K562 (cell line): ENCODE results near the gene NREP. TPM values are rescaled to one million over a fixed set of nuclear protein-coding genes. Genes with fewer than 3 reads are reported as not detected.

Experiments used
- ATAC-seq: fragments of 200-7000 bp; cut with Tn5 transposase; 3 replicates; pipeline ENCODE4 v1.9.1; 2020; ENCODE audit warnings: moderate library complexity
- BruUV-seq: library from RNA; stranded (reverse); fragments of 400-500 nt; replicated peaks from 2 replicates; lab custom pipeline; 2021; lab: Mats Ljungman, UMichigan
- CTCF ChIA-PET: fragments of 300-600 bp; formaldehyde crosslinking; extraction: SDS; loops from one replicate; lab custom pipeline; 2021; ENCODE audit warnings: low intra/inter-chr PET ratio; lab: Yijun Ruan, JAX
- POLR2A ChIA-PET: fragments of 300-600, 350-650 bp; sonication (Branson Sonifier 250); formaldehyde crosslinking; extraction: SDS; loops from one replicate; lab custom pipeline; 2021; ENCODE audit warnings: antibody characterized with exemption, inconsistent platforms; lab: Yijun Ruan, JAX
- DNase-seq, 4 experiments: peaks; one replicate each; pipeline versions ENCODE4 v3.0.0 to v3.0.0-alpha.2; 2011 to 2018; ENCODE audit warnings: low spot score in 3 of 4, mixed read lengths in 3 of 4; ENCODE audit errors: extremely low read depth in 1 of 4
- FAIRE-seq: peaks from 2 replicates; lab custom pipeline; 2011; peaks lifted over from hg19 to GRCh38; lab: Jason Lieb, UNC
- H2AFZ ChIP-seq: 2 replicates; pipeline ENCODE4 v1.6.0; 2011; ENCODE audit warnings: low read depth, low read length, control low read depth, inconsistent platforms
- H3K27ac ChIP-seq: fragments of 200-600 bp; 3 replicates; pipeline ENCODE4 v1.8.0; 2011; ENCODE audit warnings: low read depth, mild to moderate bottlenecking, control low read depth, inconsistent platforms, low read length, moderate library complexity, mixed read lengths; ENCODE audit errors: extremely low read depth
- H3K27me3 ChIP-seq, 2 experiments: fragments of 300-600 bp in 1 of 2; 2 replicates in 1 of 2; 3 replicates in 1 of 2; pipeline versions ENCODE4 v1.6.0 to v1.8.0; 2011; ENCODE audit warnings: inconsistent platforms in 2 of 2, low read length in 2 of 2, mild to moderate bottlenecking in 1 of 2, mixed read lengths in 1 of 2, moderate library complexity in 1 of 2; ENCODE audit not compliant: control insufficient read depth in 2 of 2, insufficient read depth in 2 of 2
- H3K36me3 ChIP-seq: fragments of 300-600 bp; 3 replicates; pipeline ENCODE4 v1.8.0; 2011; ENCODE audit warnings: mild to moderate bottlenecking, low read length, inconsistent platforms; ENCODE audit not compliant: control insufficient read depth, insufficient read depth
- H3K4me1 ChIP-seq, 2 experiments: fragments of 200-600 bp in 1 of 2; replicated peaks in 1 of 2; 2 replicates in 1 of 2; 3 replicates in 1 of 2; pipeline versions ENCODE4 v1.5.1 to v1.8.0; 2011; ENCODE audit warnings: inconsistent platforms in 2 of 2, low read length in 2 of 2, mild to moderate bottlenecking in 1 of 2, mixed read lengths in 1 of 2, moderate library complexity in 1 of 2; ENCODE audit not compliant: control insufficient read depth in 2 of 2, insufficient read depth in 2 of 2
- H3K4me2 ChIP-seq: 2 replicates; pipeline ENCODE4 v1.6.1; 2011; ENCODE audit warnings: low read length, control low read depth, inconsistent platforms, mixed read lengths; ENCODE audit not compliant: insufficient read depth
- H3K4me3 ChIP-seq: fragments of 200-600 bp; sonication (generic), shearing (Covaris generic); 2 replicates; pipeline ENCODE4 v1.5.1; 2016; ENCODE audit warnings: control low read depth, inconsistent platforms
- H3K79me2 ChIP-seq: fragments of 200-600 bp; 3 replicates; pipeline ENCODE4 v1.8.0; 2011; ENCODE audit warnings: low read length, inconsistent platforms; ENCODE audit not compliant: control insufficient read depth, insufficient read depth
- H3K9ac ChIP-seq, 2 experiments: 2 replicates each; pipeline versions ENCODE4 v1.6.0 to v1.6.1; 2011; ENCODE audit warnings: low read depth in 2 of 2, low read length in 2 of 2, control low read depth in 1 of 2, inconsistent platforms in 1 of 2, mild to moderate bottlenecking in 1 of 2, mixed read lengths in 1 of 2; ENCODE audit not compliant: insufficient read depth in 1 of 2
- H3K9me1 ChIP-seq: one replicate; pipeline ENCODE4 v1.6.0; 2011; ENCODE audit warnings: inconsistent platforms, mild to moderate bottlenecking, low read length, moderate library complexity; ENCODE audit not compliant: control insufficient read depth, insufficient read depth
- H3K9me3 ChIP-seq: replicated peaks from 2 replicates; pipeline ENCODE4 v1.5.1; 2011; ENCODE audit warnings: low read depth, low read length, inconsistent platforms; ENCODE audit not compliant: control insufficient read depth, insufficient read depth
- H4K20me1 ChIP-seq: replicated peaks from 2 replicates; pipeline ENCODE4 v1.6.1; 2011; ENCODE audit warnings: low read length, inconsistent platforms, mixed read lengths; ENCODE audit not compliant: control insufficient read depth, insufficient read depth
- ETS1 ChIP-seq: conservative IDR thresholded peaks from 2 replicates; pipeline ENCODE4 v1.6.1; 2011; ENCODE audit warnings: low read depth, mild to moderate bottlenecking, low read length; ENCODE audit not compliant: control insufficient read depth
- NBN ChIP-seq: fragments of 450-650 bp; IDR thresholded peaks from 2 replicates; pipeline ENCODE4 v1.6.1; 2016; ENCODE audit warnings: low read depth, mild to moderate bottlenecking
- PML ChIP-seq: IDR thresholded peaks from 2 replicates; pipeline ENCODE4 v1.6.1; 2012; ENCODE audit warnings: low read length, inconsistent platforms
- TAF7 ChIP-seq: fragments of 450-650 bp; IDR thresholded peaks from 2 replicates; pipeline ENCODE4 v1.6.1; 2016; ENCODE audit warnings: missing genetic modification characterization, missing compliant biosample characterization
- ZNF79 ChIP-seq: fragments of 250-450 bp; sonication (Bioruptor Pico); IDR thresholded peaks from 2 replicates; pipeline ENCODE4 v1.4.0; 2020; ENCODE audit warnings: low read depth, mild to moderate bottlenecking, moderate library complexity
- WGBS: fragments of 100-300 bp; shearing (Covaris generic); methylation state at CpG from one replicate; pipeline ENCODE4 v1.1.6; 2016; ENCODE audit warnings: low coverage, mixed read lengths; ENCODE audit not compliant: insufficient coverage; ENCODE audit errors: missing lambda C conversion rate; 5-methylcytosine and 5-hydroxymethylcytosine counted together
- in situ Hi-C: fragments of 300-500 bp; cut with MboI; formaldehyde crosslinking; loops from 4 replicates; pipeline ENCODE4 v1.15.0; 2018; ENCODE audit warnings: inconsistent platforms, mixed read lengths
- intact Hi-C: fragments of 100-400 bp; cut with micrococcal nuclease; formaldehyde crosslinking; loops from 2 replicates; pipeline ENCODE4 v1.14.2; 2022
- polyA plus RNA-seq, 8 experiments: library from polyadenylated mRNA; depleted of rRNA in 4 of 8; stranded (reverse) in 5 of 8; unstranded in 3 of 8; fragments of >200 nt; fragmentation: Nextera tagmentation in 2 of 8; fragmentation: Illumina TruSeq in 1 of 8; extraction: Ambion mirVana in 2 of 8; extraction: Trizol in 1 of 8; gene quantifications; 2 replicates each; pipeline versions ENCODE4 v1.2.1 to v1.2.3, GENCODE V29; 2011 to 2014; ENCODE audit warnings: inconsistent platforms in 1 of 8, missing spikeins in 1 of 8
- total RNA-seq, 7 experiments: library from RNA; depleted of rRNA in 6 of 7; stranded (reverse); fragments of >200 nt in 6 of 7; fragmentation: Illumina TruSeq in 2 of 7; extraction: Trizol in 2 of 7; gene quantifications; 2 replicates each; pipeline versions ENCODE4 v1.2.1 to v1.2.3, GENCODE V29; 2011 to 2021; ENCODE audit warnings: low replicate concordance in 1 of 7

NREP gene
- total and polyA plus RNA-seq, 9 of the 15 experiments (the other 6 are each of a cell fraction or from before 2014, with no cell fraction given): 0.08 to 0.58 (median 0.23) TPM; not detected in 1

GRCh38 chr5:111749303-111750026 lies 7.5 kb downstream of the NREP start:
- Histone ChIP-seq H3K4me3 (no peak overlapping the region), H2AFZ (no peak overlapping the region), H3K27me3 (no peaks in the 10 kb centered on the region), H3K9me3 (no peaks in the 10 kb centered on the region), H3K9ac (no peak overlapping the region), H3K79me2 (no peaks in the 10 kb centered on the region), H3K4me1 (no peaks in the 10 kb centered on the region), H3K4me2 (no peak overlapping the region), H3K36me3 (no peaks in the 10 kb centered on the region), H4K20me1 (no peaks in the 10 kb centered on the region), H3K27ac (no peak overlapping the region), H3K9me1 (no peaks in the 10 kb centered on the region)
- BruUV-seq: no TSS peak
- TF ChIP-seq NBN (no peak), ZNF79 (CRISPR knock-in tag) (no peak), TAF7 (tag) (no peak), ETS1 (no peak), PML (no peak)
- DNase-seq: no peak
- intact Hi-C loops: no loop called here
- POLR2A ChIA-PET: interaction anchor here (1.1 kb wide), 1 partner anchor 9 kb away, joined by 3 read pairs; no protein-coding TSS in a partner anchor
- 0% methylated on average over 5 of the region's 5 CpGs for WGBS
- in situ Hi-C loops: no loop called here
- CTCF ChIA-PET: no interaction called here
- ATAC-seq: no peak
- no peak for FAIRE-seq
